Stimulated activated CD4-positive, alpha-beta T cell treated with anti-CD3 and anti-CD28 coated beads, Interleukin-2, amount 100 ng/mL, for 4 hours (primary cell): ENCODE data around the gene SLC28A1.

Source experiments
- DNase-seq: peaks from one replicate; pipeline ENCODE4 v3.0.0-alpha.2; 2020; ENCODE audit warnings: low read depth

The SLC28A1 gene

GRCh38 chr15:84942456-84942855 is 58.0 kb downstream of the SLC28A1 start:
- DNase-seq, result no peak

- no peak for DNase-seq
Measured at GRCh38 chr15:84944311-84944710, 59.8 kb downstream of the SLC28A1 start.

- DNase-seq, result no peak
Measured at GRCh38 chr15:84944861-84945260, 60.4 kb downstream of the SLC28A1 start.

GRCh38 chr15:84946772-84947489 is 62.5 kb downstream of the SLC28A1 start:
- no peak for DNase-seq

GRCh38 chr15:84947947-84948830 is 63.7 kb downstream of the SLC28A1 start:
- no peak for DNase-seq

GRCh38 chr15:84949043-84949442 is 64.6 kb downstream of the SLC28A1 start:
- no peak for DNase-seq

GRCh38 chr15:84949845-84950569 is 65.5 kb downstream of the SLC28A1 start:
- no peak for DNase-seq

GRCh38 chr15:84950570-84951111 is 66.2 kb downstream of the SLC28A1 start:
- DNase-seq, result no peak

- DNase-seq, result no peak
Measured at GRCh38 chr15:84951736-84952135, 67.3 kb downstream of the SLC28A1 start.

GRCh38 chr15:84953136-84953535 is 68.7 kb downstream of the SLC28A1 start:
- DNase-seq, result no peak

GRCh38 chr15:84953726-84954125 is 69.3 kb downstream of the SLC28A1 start:
- DNase-seq, result no peak

- DNase-seq, result peak; percentile 22
Measured at GRCh38 chr15:84955089-84955848, 70.8 kb downstream of the SLC28A1 start.

- DNase-seq, result no peak
Measured at GRCh38 chr15:84956199-84956598, 71.7 kb downstream of the SLC28A1 start.

- DNase-seq, result no peak
Measured at GRCh38 chr15:84960391-84961113, 76.1 kb downstream of the SLC28A1 start.

GRCh38 chr15:84961114-84961452 is 76.6 kb downstream of the SLC28A1 start:
- no peak for DNase-seq

GRCh38 chr15:84961707-84962106 is 77.2 kb downstream of the SLC28A1 start:
- DNase-seq, result no peak

- DNase-seq, result no peak
Measured at GRCh38 chr15:84962955-84963354, 78.5 kb downstream of the SLC28A1 start.

GRCh38 chr15:84967380-84967779 is 82.9 kb downstream of the SLC28A1 start:
- no peak for DNase-seq

GRCh38 chr15:84968301-84968700 is 83.8 kb downstream of the SLC28A1 start:
- no peak for DNase-seq

- DNase-seq, result no peak
Measured at GRCh38 chr15:84969257-84969656, 84.8 kb downstream of the SLC28A1 start.

GRCh38 chr15:84970843-84971242 is 86.4 kb downstream of the SLC28A1 start:
- DNase-seq, result no peak
